HFF-Myc (cell line): ENCODE results near the gene CETP.
"Not testable (repeated sequence)": the region's sequence is repeated elsewhere in the genome, so short reads cannot be mapped to it uniquely, and the experiment has no call there.

Experiments
- DNase-seq: peaks from one replicate; pipeline ENCODE4 v3.0.0-alpha.2; 2011; ENCODE audit warnings: low read depth; ENCODE audit errors: extremely low read depth
- H3K4me3 ChIP-seq: replicated peaks from 2 replicates; pipeline ENCODE4 v1.5.1; 2011; ENCODE audit warnings: low read depth, mild to moderate bottlenecking, control low read depth, low read length
- CTCF ChIP-seq: IDR thresholded peaks from 2 replicates; pipeline ENCODE4 v1.5.1; 2012; ENCODE audit warnings: mild to moderate bottlenecking, low read depth, low read length, control low read depth; ENCODE audit errors: missing control alignments

Gene CETP

GRCh38 chr16:56969769-56970168 lies 8.0 kb downstream of the CETP start:
- no peak overlapping the region for H3K4me3 ChIP-seq
- no peak for DNase-seq
- TF ChIP-seq CTCF = no peak

DNA sequence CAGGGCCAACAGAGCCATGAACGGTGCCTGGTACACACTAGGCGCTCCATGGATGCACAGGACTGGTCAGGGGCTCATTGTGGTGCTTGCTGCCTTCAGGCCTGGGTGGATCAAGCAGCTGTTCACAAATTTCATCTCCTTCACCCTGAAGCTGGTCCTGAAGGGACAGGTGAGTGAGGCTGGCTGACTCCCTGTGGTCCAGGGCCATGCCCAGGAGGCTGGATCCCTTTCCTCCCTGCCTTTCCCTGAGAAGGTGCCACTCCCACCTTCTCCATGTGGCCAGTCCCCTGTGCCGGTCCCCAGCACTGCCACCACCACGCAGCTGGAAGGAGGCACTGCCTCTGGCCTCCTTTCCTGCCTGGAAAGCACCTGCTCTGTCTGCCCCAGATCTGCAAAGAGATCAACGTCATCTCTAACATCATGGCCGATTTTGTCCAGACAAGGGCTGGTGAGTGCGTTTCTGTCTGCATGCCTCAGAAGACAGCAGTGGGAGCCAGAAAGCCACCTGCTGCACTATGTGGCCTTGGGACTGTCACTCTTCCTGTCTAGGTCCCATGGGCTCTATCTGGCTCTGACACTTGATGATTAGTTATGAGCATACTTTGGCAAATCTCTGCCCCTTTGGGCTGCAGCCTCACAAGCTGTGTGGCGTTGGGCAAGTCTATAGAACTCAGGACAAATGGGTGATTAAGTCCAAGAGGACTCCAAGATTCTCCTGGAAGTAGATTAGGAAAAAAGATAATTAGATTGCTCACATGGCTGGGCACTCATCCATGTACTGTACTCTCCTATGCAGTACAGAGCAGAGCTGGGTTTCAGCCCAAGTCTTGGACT lies 9.4 kb downstream of the CETP start:
- no peak for TF ChIP-seq CTCF

GRCh38 chr16:56971768-56972043 lies 10.0 kb downstream of the CETP start:
- no peak for DNase-seq
- no peak for TF ChIP-seq CTCF
- no peak overlapping the region for H3K4me3 ChIP-seq

More for the DNA sequence above, 9.4 kb downstream of the CETP start:
- no peak for DNase-seq
- no peak overlapping the region for H3K4me3 ChIP-seq

DNA sequence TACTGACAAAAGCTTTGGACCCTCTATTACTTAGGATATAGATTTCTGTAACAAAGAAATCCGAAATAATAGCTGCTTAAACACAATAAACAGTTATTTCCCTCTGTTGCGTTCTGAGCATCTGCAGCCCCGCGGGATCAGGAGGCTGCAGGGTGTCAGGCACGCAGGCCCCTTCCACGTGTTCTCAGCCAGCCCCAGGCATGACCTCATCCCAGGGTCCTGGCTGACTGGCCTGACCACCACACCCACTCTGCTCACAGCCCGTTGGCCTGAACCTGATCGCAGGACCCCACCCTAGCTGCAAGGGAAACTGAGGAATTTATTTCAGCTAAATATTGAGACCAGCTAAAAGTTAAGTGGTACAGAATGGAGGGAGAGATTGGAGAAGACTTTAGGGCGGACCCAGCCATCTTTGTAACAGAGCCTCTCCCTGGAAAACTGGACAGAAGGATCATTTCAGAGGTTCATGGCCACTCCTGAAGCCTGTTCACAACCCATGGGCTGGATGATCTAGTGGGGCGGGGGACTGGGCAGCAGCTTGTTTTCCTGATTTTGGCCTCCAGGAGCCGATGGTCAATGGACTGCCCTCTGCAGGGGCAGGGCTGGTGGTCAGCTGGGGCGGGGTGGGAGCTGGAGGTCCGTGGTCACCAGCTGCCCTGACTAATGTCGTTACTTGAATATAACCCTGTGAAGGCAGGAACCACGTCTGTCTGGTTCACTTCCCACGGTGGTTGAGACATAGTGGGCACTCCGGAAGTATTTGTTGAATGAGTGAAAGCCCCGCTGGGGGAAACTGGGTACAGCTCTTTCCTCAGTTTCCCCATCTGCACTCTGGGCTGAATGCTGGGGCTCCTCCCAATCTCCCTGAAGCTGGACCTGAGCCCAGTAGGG lies 10.9 kb downstream of the CETP start:
- TF ChIP-seq CTCF = no peak
- no peak overlapping the region for H3K4me3 ChIP-seq
- no peak for DNase-seq

- no peak overlapping the region for H3K4me3 ChIP-seq
- no peak for DNase-seq
- TF ChIP-seq CTCF = no peak
Observed at GRCh38 chr16:56973294-56973689, 11.5 kb downstream of the CETP start.

DNA sequence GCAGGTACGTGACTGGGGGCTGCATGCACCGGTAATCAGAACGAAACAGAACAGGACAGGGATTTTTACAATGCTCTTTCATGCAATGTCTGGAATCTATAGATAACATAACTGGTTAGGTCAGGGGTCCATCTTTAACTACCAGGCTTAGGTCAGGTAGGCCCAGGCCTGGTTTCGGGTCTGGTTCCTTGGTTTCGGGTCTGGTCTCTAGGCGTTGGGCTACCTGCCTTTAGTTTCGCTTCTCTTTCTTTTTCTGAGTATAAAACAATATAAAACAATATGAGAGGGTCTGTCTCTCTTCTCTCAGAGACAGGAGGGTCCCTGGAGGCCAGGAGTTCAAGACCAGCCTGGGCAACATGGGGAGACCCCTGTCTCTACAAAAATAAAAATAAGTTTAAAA lies 12.1 kb downstream of the CETP start:
- DNase-seq, H3K4me3 ChIP-seq: not testable (repeated sequence)

DNA sequence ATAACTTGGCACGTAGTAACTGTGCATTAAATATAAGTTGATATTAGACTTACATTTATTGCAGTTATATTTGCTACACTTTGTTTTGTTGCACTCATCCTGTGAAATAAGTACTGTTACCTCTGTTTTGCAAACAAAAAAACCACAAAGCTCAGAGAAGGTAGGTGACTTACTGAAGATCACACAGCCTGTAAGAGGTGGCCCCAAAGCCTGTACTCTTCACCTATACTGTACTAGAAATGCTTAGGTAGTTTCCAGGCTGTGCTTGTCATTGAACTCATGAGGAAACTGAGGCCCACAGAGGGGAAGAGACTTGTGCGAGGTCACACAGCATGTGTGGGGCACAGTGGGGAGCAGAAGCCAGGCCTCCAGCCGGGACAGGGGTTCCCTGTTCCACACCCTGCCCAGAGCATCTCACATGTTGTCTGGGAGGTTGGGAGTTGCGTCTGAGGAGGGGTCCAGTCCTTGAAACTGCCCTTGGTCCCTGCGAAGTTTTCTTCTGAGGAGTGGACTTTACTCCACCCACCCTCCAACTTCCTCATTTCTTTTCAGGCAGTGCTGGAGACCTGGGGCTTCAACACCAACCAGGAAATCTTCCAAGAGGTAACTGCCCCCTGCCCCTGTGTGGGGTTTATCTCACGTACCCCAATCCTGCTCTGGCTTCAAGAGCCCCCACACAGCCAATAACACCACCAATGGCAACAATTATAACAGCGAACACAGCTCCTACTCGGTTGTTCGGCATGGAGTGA lies 13.0 kb downstream of the CETP start:
- DNase-seq = no peak
- no peak for TF ChIP-seq CTCF
- no peak overlapping the region for H3K4me3 ChIP-seq
